SK-N-SH (cell line): ENCODE results near the gene TRHDE.

Experiments
- CHD2 ChIP-seq: fragments of 150-350 bp; IDR thresholded peaks from 2 replicates; pipeline ENCODE4 v1.6.1; 2018; ENCODE audit warnings: low read length; ENCODE audit not compliant: partially characterized antibody
- EP300 ChIP-seq, 2 experiments: IDR thresholded peaks; 2 replicates each; pipeline versions ENCODE4 v1.4.0 to v1.6.1; 2012; ENCODE audit warnings: borderline replicate concordance in 1 of 2, low read depth in 1 of 2, low read length in 1 of 2
- GATA2 ChIP-seq: sonication (generic); formaldehyde crosslinking; IDR thresholded peaks from 2 replicates; pipeline ENCODE4 v1.5.0; 2020; ENCODE audit warnings: mild to moderate bottlenecking, missing genetic modification reagents
- IRF3 ChIP-seq: fragments of 150-350 bp; IDR thresholded peaks from 2 replicates; pipeline ENCODE4 v1.6.1; 2016; ENCODE audit warnings: mild to moderate bottlenecking, low read depth, low read length
- MXI1 ChIP-seq: IDR thresholded peaks from 2 replicates; pipeline ENCODE4 v1.6.1; 2012; ENCODE audit warnings: mild to moderate bottlenecking, low read depth, low read length, improper control_type of control experiment
- NRF1 ChIP-seq: IDR thresholded peaks from 2 replicates; pipeline ENCODE4 v1.6.1; 2012; ENCODE audit warnings: low read depth, mild to moderate bottlenecking, low read length
- TAF1 ChIP-seq: IDR thresholded peaks from 2 replicates; pipeline ENCODE4 v1.6.1; 2012; ENCODE audit warnings: low read depth, mild to moderate bottlenecking, low read length, moderate library complexity, borderline replicate concordance
- TEAD4 ChIP-seq: IDR thresholded peaks from 2 replicates; pipeline ENCODE4 v1.4.0; 2012; ENCODE audit warnings: mild to moderate bottlenecking, borderline replicate concordance; ENCODE audit not compliant: insufficient read depth
- USF2 ChIP-seq: fragments of 150-350 bp; IDR thresholded peaks from 2 replicates; pipeline ENCODE4 v1.6.1; 2017; ENCODE audit warnings: antibody characterized with exemption, low read length, low read depth, borderline replicate concordance
- TF ChIP-seq, protein P1 (sequence below): fragments of 200-600 bp; sonication (generic); IDR thresholded peaks from 2 replicates; pipeline ENCODE4 v1.6.1; 2017; ENCODE audit warnings: antibody characterized with exemption, mild to moderate bottlenecking, moderate library complexity
- TF ChIP-seq, protein P2 (sequence below): IDR thresholded peaks from 2 replicates; pipeline ENCODE4 v1.6.1; 2012; ENCODE audit warnings: mild to moderate bottlenecking, low read depth, low read length, moderate library complexity
- TF ChIP-seq, protein P3 (sequence below): IDR thresholded peaks from 2 replicates; pipeline ENCODE4 v1.4.0; 2012; ENCODE audit warnings: low read depth

- TF ChIP-seq, protein P1, sequence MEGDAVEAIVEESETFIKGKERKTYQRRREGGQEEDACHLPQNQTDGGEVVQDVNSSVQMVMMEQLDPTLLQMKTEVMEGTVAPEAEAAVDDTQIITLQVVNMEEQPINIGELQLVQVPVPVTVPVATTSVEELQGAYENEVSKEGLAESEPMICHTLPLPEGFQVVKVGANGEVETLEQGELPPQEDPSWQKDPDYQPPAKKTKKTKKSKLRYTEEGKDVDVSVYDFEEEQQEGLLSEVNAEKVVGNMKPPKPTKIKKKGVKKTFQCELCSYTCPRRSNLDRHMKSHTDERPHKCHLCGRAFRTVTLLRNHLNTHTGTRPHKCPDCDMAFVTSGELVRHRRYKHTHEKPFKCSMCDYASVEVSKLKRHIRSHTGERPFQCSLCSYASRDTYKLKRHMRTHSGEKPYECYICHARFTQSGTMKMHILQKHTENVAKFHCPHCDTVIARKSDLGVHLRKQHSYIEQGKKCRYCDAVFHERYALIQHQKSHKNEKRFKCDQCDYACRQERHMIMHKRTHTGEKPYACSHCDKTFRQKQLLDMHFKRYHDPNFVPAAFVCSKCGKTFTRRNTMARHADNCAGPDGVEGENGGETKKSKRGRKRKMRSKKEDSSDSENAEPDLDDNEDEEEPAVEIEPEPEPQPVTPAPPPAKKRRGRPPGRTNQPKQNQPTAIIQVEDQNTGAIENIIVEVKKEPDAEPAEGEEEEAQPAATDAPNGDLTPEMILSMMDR: no peak
- TF ChIP-seq, protein P2, sequence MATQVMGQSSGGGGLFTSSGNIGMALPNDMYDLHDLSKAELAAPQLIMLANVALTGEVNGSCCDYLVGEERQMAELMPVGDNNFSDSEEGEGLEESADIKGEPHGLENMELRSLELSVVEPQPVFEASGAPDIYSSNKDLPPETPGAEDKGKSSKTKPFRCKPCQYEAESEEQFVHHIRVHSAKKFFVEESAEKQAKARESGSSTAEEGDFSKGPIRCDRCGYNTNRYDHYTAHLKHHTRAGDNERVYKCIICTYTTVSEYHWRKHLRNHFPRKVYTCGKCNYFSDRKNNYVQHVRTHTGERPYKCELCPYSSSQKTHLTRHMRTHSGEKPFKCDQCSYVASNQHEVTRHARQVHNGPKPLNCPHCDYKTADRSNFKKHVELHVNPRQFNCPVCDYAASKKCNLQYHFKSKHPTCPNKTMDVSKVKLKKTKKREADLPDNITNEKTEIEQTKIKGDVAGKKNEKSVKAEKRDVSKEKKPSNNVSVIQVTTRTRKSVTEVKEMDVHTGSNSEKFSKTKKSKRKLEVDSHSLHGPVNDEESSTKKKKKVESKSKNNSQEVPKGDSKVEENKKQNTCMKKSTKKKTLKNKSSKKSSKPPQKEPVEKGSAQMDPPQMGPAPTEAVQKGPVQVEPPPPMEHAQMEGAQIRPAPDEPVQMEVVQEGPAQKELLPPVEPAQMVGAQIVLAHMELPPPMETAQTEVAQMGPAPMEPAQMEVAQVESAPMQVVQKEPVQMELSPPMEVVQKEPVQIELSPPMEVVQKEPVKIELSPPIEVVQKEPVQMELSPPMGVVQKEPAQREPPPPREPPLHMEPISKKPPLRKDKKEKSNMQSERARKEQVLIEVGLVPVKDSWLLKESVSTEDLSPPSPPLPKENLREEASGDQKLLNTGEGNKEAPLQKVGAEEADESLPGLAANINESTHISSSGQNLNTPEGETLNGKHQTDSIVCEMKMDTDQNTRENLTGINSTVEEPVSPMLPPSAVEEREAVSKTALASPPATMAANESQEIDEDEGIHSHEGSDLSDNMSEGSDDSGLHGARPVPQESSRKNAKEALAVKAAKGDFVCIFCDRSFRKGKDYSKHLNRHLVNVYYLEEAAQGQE: no peak
- TF ChIP-seq NRF1 (no peak), EP300 (IDR thresholded peaks at IDR 0.05; ENCODE audit: borderline replicate concordance in 1 of 2, low read depth in 1 of 2, low read length in 1 of 2) (no peak), TEAD4 (no peak), CHD2 (no peak), TAF1 (no peak), MXI1 (no peak), USF2 (no peak), GATA2 (CRISPR knock-in tag) (no peak), IRF3 (no peak)
- TF ChIP-seq, protein P3, sequence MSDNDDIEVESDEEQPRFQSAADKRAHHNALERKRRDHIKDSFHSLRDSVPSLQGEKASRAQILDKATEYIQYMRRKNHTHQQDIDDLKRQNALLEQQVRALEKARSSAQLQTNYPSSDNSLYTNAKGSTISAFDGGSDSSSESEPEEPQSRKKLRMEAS: no peak
Observed at GRCh38 chr12:72453066-72453465, 180.9 kb downstream of the TRHDE start.
